MM.1S (cell line): Measurements from ENCODE around the gene INTS15.

Source experiments
- DNase-seq: peaks from one replicate; pipeline ENCODE4 v3.0.0-alpha.2; 2015
- H2AFZ ChIP-seq: fragments of 300-600 bp; sonication (generic); 2 replicates; pipeline ENCODE4 v1.6.0; 2016; ENCODE audit warnings: antibody characterized with exemption, low read length
- H3F3A ChIP-seq: fragments of 300-600 bp; sonication (generic); 2 replicates; pipeline ENCODE4 v1.6.1; 2016; ENCODE audit warnings: mild to moderate bottlenecking, antibody characterized with exemption, low read length, moderate library complexity, mixed read lengths; ENCODE audit not compliant: insufficient read depth
- H3K27ac ChIP-seq: fragments of 300-600 bp; sonication (generic); 2 replicates; pipeline ENCODE4 v1.5.1; 2016; ENCODE audit warnings: mild to moderate bottlenecking, low read length
- H3K27me3 ChIP-seq: fragments of 300-600 bp; sonication (generic); replicated peaks from 2 replicates; pipeline ENCODE4 v1.6.0; 2016; ENCODE audit warnings: low read length; ENCODE audit not compliant: insufficient read depth
- H3K36me3 ChIP-seq: fragments of 300-600 bp; sonication (generic); replicated peaks from 2 replicates; pipeline ENCODE4 v1.6.1; 2016; ENCODE audit warnings: mild to moderate bottlenecking, low read length, mixed read lengths; ENCODE audit not compliant: insufficient read depth
- H3K4me1 ChIP-seq: fragments of 300-600 bp; sonication (generic); 2 replicates; pipeline ENCODE4 v1.6.1; 2016; ENCODE audit warnings: low read length, mixed read lengths
- H3K4me2 ChIP-seq: fragments of 300-600 bp; sonication (generic); 2 replicates; pipeline ENCODE4 v1.6.0; 2016; ENCODE audit warnings: low read depth, low read length
- H3K4me3 ChIP-seq: fragments of 300-600 bp; sonication (generic); 2 replicates; pipeline ENCODE4 v1.5.1; 2016; ENCODE audit warnings: low read length, mixed read lengths
- H3K79me2 ChIP-seq: fragments of 300-600 bp; sonication (generic); 2 replicates; pipeline ENCODE4 v1.6.1; 2016; ENCODE audit warnings: mixed run types, low read length, mixed read lengths
- H3K9ac ChIP-seq: fragments of 300-600 bp; sonication (generic); 2 replicates; pipeline ENCODE4 v1.6.1; 2016; ENCODE audit warnings: low read length, mixed read lengths
- H3K9me2 ChIP-seq: fragments of 300-600 bp; sonication (generic); replicated peaks from 2 replicates; pipeline ENCODE4 v1.6.1; 2016; ENCODE audit warnings: mild to moderate bottlenecking, low read length, mixed read lengths; ENCODE audit not compliant: insufficient read depth
- H3K9me3 ChIP-seq: fragments of 300-600 bp; sonication (generic); replicated peaks from 2 replicates; pipeline ENCODE4 v1.6.1; 2016; ENCODE audit warnings: mild to moderate bottlenecking, low read length, mixed read lengths; ENCODE audit not compliant: insufficient read depth
- H4K20me1 ChIP-seq: fragments of 300-600 bp; sonication (generic); 2 replicates; pipeline ENCODE4 v1.6.1; 2016; ENCODE audit warnings: mild to moderate bottlenecking, low read length, moderate library complexity, mixed read lengths; ENCODE audit not compliant: insufficient read depth
- EZH2 ChIP-seq: fragments of 300-600 bp; sonication (generic); optimal IDR thresholded peaks from 2 replicates; pipeline ENCODE3; 2017; ENCODE audit warnings: low read depth, mild to moderate bottlenecking, antibody characterized with exemption, low read length, mixed read lengths
- EZH2phosphoT487 ChIP-seq: fragments of 300-600 bp; sonication (generic); IDR thresholded peaks from 2 replicates; pipeline ENCODE4 v1.6.1; 2018; ENCODE audit warnings: antibody characterized with exemption, low read length
- TF ChIP-seq, protein P1 (sequence below): fragments of 300-600 bp; sonication (generic); IDR thresholded peaks from 2 replicates; pipeline ENCODE4 v1.5.1; 2016; ENCODE audit warnings: antibody characterized with exemption, low read length, mixed read lengths

The INTS15 gene

DNA sequence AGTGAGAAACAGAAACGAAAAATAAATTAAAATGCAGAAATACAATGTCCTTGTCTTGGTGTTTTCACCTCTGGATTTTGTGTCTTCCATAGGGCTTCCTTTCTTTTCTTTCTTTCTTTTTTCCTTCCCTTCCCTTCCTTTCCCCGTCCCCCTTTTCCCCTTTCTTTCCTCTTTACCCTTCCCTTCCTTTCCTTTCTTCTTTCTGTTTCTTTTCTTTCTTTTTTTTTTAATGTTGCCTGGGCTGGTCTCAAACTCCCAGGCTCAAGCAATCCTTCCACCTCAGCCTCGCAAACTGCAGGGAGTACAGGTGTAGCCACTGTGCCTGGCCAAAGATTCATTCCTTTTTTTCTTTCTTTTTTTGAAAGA is 34.4 kb downstream of the INTS15 start:
- Histone ChIP-seq H3K27ac (no peak overlapping the region), H3K79me2 (no peaks in the 10 kb centered on the region), H3K36me3 (no peaks in the 10 kb centered on the region), H3F3A (0 out of 2 replicates have a peak, but pooled peaks cover 6% of the 10 kb centered on the region), H4K20me1 (no peaks in the 10 kb centered on the region), H3K9me3 (no peaks in the 10 kb centered on the region), H3K4me1 (peaks cover 31% of the 10 kb centered on the region), H3K27me3 (no peaks in the 10 kb centered on the region), H3K4me3 (no peak overlapping the region), H3K4me2 (peak overlapping the region; percentile 41; the same call in 1 of the 2 replicates), H2AFZ (peak overlapping the region; percentile 57), H3K9me2 (no peaks in the 10 kb centered on the region), H3K9ac (no peak overlapping the region)
- no peak for DNase-seq
- TF ChIP-seq, protein P1, sequence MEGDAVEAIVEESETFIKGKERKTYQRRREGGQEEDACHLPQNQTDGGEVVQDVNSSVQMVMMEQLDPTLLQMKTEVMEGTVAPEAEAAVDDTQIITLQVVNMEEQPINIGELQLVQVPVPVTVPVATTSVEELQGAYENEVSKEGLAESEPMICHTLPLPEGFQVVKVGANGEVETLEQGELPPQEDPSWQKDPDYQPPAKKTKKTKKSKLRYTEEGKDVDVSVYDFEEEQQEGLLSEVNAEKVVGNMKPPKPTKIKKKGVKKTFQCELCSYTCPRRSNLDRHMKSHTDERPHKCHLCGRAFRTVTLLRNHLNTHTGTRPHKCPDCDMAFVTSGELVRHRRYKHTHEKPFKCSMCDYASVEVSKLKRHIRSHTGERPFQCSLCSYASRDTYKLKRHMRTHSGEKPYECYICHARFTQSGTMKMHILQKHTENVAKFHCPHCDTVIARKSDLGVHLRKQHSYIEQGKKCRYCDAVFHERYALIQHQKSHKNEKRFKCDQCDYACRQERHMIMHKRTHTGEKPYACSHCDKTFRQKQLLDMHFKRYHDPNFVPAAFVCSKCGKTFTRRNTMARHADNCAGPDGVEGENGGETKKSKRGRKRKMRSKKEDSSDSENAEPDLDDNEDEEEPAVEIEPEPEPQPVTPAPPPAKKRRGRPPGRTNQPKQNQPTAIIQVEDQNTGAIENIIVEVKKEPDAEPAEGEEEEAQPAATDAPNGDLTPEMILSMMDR, result no peak

DNA sequence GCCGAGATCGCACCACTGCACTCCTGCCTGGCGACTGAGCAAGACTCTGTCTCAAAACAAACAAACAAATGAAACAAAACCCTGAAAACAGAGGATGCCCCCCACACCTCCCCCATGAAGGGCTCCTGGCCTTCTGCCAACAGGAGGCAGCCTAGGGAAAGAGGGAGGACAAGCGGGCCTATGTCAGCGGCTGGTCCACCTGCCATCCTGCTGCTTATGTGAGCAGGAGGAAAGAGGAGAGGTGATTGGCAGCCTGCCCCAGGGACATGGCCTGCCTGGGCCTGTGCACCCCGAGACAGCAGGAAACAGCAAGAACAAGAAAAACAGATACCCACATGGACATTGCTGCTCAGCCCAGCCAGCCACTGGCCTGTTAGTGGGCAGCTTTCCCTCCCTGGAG is 38.2 kb downstream of the INTS15 start:
- Histone ChIP-seq H3K4me3 (no peak overlapping the region), H3K9me2 (no peaks in the 10 kb centered on the region), H3K27ac (no peak overlapping the region), H3K4me1 (peaks cover 9% of the 10 kb centered on the region; the same call in 1 of the 2 replicates), H4K20me1 (no peaks in the 10 kb centered on the region), H3F3A (no peaks in the 10 kb centered on the region), H2AFZ (no peak overlapping the region), H3K79me2 (no peaks in the 10 kb centered on the region), H3K36me3 (no peaks in the 10 kb centered on the region), H3K4me2 (no peak overlapping the region), H3K27me3 (no peaks in the 10 kb centered on the region), H3K9me3 (no peaks in the 10 kb centered on the region), H3K9ac (no peak overlapping the region)
- no peak for DNase-seq
- TF ChIP-seq EZH2phosphoT487 (no peak), EZH2 (no peak)
- TF ChIP-seq, protein P1, result no peak

DNA sequence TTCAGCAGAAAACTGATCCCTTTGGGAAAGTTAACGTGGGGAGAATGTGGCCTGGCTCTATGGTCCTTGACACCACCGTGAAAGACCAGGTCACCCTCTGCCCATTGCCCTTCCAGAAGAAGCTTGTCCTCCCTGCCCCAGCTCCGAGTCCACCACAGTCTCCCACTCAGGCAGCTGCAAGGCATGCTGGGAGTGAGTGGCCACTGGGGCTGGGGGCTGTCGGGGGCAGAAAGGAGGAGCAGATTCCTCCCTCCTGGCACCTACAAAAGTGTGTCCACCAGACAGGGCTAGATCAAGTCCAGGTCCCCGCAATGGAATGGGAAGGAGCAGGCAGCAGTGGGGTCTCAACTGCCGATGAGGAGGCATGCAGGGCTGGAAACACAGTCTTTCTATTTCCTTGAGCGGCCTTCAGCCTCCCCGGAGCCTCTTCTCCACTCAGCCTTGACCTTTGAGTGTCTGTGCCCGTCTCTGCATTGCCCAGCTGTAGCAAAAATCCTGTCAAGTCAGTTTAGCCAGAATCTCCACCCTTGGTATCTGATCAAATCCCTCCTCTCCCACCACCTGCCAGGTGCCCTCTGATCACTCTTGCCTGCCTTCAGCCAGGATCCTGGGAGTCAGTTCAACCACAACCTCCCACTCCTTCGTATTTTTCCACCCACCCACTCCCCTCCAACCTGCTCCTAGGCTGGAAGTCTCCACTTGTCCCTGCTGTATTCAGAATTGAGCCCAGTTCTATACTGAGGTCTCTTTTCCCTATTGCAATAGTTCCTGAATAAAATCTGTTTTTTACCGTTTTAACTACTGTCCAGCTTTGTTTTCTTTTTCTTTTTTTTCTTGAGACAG is 40.4 kb downstream of the INTS15 start:
- Histone ChIP-seq H3K4me1 (no peaks in the 10 kb centered on the region), H4K20me1 (no peaks in the 10 kb centered on the region), H3F3A (no peaks in the 10 kb centered on the region), H3K9ac (no peak overlapping the region), H3K27me3 (no peaks in the 10 kb centered on the region), H3K27ac (no peak overlapping the region), H3K4me3 (no peak overlapping the region), H3K9me2 (no peaks in the 10 kb centered on the region), H3K79me2 (no peaks in the 10 kb centered on the region), H2AFZ (no peak overlapping the region), H3K4me2 (no peak overlapping the region), H3K36me3 (no peaks in the 10 kb centered on the region), H3K9me3 (no peaks in the 10 kb centered on the region)
- no peak for TF ChIP-seq EZH2
- no peak for DNase-seq

DNA sequence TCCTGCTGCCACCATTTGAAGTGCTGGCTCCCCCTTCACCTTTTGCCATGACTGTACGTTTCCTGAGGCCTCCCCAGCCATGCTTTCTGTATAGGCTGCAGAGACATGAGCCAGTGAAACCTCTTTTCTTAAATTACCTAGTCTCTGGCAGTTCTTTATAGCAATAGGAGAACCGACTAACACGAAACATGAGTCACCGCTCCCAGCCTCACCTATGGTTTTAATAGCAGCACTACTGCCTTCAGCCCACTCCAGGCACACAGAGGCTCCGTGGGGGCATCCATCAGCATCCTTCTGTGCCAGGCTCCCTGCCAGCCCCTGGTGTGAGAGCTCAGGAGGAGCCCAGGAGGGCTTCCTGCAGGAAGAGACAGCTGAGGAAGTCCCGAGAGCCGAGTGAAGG is 41.8 kb downstream of the INTS15 start:
- Histone ChIP-seq H3K27ac (no peak overlapping the region), H3K4me3 (no peak overlapping the region), H4K20me1 (no peaks in the 10 kb centered on the region), H3K36me3 (no peaks in the 10 kb centered on the region), H3K27me3 (no peaks in the 10 kb centered on the region), H3K9me3 (no peaks in the 10 kb centered on the region), H3K9ac (no peak overlapping the region), H3K4me2 (no peak overlapping the region), H2AFZ (no peak overlapping the region), H3K9me2 (no peaks in the 10 kb centered on the region), H3F3A (no peaks in the 10 kb centered on the region), H3K4me1 (no peaks in the 10 kb centered on the region), H3K79me2 (no peaks in the 10 kb centered on the region)
- TF ChIP-seq EZH2phosphoT487 (no peak), EZH2 (no peak)
- TF ChIP-seq, protein P1, result no peak
- DNase-seq, result no peak
